NCI-H2196 treated with DMSO at 0.1 percent for 48 hours (cell line): ENCODE measurements around the gene HOXC5.
"Not testable (repeated sequence)": the region's sequence is repeated elsewhere in the genome, so short reads cannot be mapped to it uniquely, and the experiment has no call there.

Source experiments
- DNase-seq: peaks from one replicate; lab custom pipeline; 2025; ENCODE audit not compliant: unreplicated experiment; lab: John Stamatoyannopoulos, UW

The HOXC5 gene

DNA sequence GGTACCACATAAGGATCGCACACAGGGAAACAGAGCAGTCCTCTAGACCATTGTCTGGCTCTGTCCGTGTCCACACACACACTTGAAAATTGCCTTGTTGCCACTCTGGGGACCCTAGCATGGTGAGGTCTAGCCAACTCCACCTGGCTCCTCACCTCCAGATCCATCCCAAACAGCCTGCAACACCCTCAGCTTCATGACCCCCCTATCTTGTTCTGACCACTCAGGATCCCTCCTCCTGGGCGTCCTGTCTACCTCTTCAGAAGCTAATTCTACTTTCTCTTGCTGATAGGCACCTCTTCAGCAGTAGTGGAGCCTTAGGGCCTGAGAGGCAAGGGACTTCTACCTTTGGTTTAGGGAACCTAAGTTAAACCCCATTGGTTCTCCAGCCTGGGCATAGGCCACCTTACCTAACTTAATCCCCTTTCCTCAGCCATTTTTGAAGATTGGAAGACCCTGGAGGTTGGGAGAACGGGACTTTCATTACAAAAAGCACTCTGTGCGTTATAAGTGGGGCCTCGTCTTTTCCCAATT lies 697 bp upstream of the HOXC5 start:
- no peak for DNase-seq

- no peak for DNase-seq
Observed at GRCh38 chr12:54033106-54033979, 493 bp downstream of the HOXC5 start.

DNA sequence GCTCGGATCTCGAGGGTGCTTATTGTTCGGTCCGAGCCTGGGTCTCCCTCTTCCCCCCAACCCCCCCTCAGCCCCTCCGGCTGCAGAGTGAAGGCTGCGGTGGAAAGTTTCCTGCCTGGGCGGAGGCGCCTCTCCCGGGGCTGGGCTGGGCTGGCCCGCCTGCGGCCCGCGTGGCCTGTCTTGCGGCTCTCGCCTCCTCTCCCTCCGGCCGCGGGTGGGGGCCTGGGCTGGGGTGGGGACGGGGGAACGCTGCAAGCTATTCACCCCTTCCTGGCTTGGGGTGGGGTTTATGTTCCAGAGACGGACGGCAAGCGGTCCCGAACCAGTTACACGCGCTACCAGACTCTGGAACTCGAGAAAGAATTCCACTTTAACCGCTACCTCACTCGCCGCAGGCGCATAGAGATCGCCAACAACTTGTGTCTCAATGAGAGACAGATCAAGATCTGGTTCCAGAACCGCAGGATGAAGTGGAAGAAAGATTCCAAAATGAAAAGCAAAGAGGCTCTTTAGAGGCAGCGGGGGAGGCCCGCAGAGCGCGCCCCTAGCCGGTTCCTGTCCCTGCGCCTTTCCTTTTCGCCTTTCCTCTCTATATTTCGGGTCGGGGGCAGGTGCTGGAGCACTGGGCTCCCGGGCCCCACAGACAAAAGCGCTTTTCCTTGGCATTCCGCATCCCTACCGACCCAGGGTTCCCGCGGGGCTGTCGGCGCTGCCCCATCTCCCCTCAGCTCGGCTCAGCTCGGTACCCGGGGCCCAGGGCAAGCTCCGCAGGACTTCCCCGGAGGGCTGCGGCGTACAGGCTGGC lies 1.3 kb downstream of the HOXC5 start:
- DNase-seq: no peak

DNA sequence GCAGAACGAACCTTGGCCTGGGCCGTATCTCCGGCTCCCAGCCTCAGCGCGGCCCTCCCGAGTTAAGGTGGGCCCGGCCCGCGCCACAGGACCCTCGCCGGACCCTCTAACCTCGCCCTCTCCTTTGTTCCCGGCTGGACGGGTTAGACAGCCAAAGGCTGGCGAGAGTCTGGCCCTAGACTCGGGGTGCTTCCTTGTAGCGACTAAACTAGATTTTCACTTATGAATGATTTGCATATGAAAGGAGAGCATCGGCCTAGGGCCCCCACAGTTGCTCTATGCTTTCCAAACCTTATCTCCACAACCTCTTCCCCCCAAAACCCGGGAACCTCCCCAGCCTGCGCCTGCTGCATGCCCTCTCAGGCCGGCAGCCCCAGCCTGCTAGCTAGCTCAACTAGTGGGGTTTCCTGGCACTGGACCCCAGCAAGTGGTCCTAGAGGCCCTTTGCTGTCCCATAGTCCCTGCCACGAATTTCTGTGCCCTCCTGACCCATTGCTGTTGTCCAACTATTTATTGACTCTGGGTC lies 2.0 kb downstream of the HOXC5 start:
- no peak for DNase-seq

GRCh38 chr12:54035568-54036264 lies 2.9 kb downstream of the HOXC5 start:
- no peak for DNase-seq

DNA sequence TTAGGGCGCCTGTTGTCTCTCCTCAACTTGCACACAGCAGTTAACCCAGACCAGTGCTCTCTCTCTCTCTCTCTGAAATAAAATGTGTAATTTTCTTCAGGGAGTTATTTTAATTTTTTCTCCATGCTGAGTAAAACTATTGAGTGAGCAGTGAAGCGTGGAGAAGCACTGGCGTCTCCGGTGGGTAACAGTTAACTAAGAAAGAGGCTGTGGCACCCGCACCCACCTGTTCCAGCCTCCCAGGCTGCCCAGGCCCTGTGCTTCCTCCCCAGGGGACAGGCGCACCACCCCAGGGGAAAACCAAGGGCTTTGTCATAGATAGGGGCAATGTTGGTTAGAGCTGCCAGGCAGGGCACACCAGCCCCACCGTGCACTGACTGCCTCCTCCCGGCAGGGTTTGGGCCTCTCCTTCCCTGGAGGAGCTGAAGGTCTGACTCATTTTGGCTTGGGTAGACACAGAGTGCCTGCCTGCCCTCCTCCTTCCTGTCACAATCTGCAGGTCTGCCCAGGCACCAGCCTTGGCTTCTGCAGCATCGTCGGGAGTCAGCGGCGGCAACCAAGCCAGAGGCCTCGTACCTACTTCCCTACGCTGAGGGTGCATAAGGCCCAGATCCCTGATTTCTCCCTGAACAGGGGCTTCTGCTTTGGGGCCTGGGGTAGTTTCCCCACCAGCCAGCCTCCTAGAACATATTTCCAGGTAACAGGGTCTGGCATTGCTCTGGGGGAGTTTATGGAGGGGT lies 3.9 kb downstream of the HOXC5 start:
- no peak for DNase-seq

DNA sequence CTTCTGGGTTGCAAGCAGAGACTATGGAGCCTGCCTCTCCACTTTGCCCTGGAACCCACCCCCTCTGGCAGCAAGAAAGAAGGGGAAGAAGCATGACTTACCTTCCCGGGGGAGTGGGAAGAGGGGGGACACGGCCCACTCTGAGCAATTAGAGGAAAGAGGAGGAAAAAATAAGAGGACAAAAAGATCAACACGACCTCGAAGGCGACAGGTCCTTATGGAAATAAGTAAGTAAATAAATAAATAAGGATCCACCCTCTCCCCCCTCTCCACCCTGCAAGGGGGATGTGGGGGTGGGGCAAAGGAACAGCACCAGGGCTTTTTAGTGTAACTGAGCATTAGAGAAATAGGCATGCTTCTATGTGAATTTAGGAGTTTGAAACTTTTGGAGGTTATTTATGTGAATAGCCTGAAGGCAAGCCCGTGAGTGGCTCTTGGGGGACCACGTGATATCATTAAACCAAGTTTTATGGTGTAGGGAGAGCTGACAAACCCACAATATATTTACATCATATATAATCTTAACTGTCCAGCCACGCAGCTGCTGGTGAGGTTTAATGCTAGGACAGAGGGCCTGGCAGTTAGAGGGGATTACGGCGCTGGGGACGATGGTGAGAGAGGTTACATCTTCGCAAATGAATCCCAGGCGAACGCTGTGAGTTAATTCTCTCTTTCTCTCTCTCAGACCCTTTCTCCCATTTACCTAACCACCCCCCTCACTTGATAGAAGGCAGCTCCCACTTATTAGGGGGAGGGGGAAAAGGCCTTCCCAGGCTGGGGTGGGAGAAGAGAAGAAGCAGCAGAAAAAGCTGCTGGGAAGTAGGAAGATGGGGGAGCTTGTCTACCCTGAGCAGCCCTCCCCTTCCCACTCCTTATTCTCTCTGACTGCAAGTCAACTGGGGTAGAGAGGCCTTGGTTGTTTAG lies 4.8 kb downstream of the HOXC5 start:
- DNase-seq: no peak

DNA sequence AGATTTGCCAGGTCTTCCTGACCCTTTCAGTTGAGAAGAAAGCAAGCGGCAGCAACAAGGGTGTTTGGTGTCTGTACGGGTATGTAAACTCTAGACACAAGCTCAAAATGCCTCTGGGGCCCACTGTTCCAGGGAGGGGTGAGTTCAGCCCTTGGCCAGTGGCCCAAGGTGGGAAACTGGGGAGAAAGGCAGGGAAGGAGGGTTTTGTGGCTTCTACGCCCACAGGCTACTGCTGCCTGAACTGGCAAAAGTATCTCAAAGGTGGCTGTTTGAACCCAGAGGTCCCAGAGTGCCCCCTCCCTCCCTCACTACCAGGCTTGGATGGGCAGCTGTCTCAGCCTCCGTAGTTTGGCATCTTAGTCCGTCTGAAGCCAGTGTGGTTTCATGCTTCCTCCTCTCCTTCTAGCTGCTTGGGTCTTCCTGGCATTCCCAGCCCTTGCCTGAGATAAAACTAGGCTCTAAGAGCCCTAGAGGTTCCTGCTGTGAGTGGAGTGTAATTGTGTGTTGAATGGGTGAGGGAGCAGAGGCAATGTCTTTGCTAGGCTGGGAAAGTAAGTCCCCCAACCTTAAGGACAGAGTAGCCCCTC lies 5.5 kb downstream of the HOXC5 start:
- DNase-seq: no peak

DNA sequence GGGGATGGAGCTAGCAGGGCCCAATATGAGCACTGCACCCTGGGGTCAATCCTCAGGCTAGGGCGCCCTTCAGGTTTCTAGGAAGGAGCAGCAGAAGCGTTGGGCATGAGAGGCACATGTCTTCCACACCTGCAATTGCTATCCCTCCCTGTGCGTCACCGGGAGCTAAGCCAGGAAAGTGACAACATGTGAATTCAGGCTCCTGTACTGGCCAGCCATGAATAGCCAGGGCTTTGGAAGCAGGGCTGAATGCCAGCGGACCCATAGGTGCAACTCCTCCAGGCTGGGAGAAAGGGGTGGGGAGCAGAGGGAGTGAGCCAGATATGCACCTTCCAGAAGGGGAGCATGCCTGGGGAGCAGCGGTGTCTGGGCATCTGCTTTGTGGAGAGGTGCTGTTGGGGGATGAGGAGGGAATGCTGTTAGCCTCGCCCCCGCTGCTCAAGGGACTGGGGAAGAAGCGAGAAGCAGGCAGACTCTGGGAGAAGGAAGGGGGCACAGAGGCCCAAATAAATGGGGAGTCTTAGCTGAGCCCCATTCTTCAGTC lies 6.1 kb downstream of the HOXC5 start:
- peak; percentile 71 for DNase-seq

GRCh38 chr12:54039417-54040147 lies 6.7 kb downstream of the HOXC5 start:
- no peak for DNase-seq

DNA sequence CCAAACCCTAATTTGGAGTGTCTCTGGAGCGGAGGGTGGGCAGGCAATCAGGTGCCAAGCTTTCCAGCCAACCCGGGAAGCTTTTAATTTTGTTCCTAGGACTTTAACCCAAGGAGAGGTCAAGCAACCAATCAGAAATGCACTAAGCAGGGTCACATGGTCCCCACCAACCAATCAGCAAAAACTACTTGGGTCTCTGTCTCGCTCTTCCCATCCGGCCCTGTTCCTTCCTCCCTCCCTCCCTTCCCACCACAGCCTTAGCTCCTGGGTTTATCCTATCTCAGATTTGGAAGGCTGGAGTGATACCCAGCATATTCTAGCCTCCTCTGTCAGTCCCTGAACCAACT lies 7.3 kb downstream of the HOXC5 start:
- DNase-seq: no peak

- no peak for DNase-seq
Observed at GRCh38 chr12:54040648-54041047, 7.8 kb downstream of the HOXC5 start.

DNA sequence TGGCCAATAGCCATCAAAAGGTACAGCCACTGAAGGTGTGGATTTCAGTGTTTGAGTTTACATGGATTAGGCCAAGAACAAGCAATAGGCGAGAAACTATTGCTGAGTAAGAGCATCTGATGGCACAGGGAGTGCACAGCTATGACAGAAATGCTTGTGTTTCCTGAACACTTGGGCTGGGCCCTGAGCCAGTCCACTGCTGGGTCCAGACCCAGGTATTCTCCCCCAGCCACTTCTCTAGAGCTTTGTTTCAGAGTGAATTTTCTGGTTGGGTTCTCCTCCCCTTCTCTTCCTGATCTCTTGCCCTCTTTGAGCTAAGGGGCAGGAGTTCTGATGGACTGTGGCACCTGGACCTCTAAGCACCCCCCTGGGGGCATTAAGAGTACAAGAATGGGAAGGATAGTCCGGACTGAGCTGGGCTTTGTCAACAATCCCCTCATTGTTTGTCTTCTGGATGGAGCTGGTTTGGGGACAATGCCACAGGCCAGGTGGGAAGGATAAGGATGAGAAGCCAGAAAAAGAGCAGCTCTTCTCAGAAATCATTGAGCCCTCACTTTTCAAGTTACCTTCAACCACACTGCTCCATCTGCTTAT lies 8.3 kb downstream of the HOXC5 start:
- no peak for DNase-seq

- not testable (repeated sequence) for DNase-seq
Observed at GRCh38 chr12:54042033-54042432, 9.2 kb downstream of the HOXC5 start.

- DNase-seq: no peak
Observed at GRCh38 chr12:54042970-54043853, 10.4 kb downstream of the HOXC5 start.

DNA sequence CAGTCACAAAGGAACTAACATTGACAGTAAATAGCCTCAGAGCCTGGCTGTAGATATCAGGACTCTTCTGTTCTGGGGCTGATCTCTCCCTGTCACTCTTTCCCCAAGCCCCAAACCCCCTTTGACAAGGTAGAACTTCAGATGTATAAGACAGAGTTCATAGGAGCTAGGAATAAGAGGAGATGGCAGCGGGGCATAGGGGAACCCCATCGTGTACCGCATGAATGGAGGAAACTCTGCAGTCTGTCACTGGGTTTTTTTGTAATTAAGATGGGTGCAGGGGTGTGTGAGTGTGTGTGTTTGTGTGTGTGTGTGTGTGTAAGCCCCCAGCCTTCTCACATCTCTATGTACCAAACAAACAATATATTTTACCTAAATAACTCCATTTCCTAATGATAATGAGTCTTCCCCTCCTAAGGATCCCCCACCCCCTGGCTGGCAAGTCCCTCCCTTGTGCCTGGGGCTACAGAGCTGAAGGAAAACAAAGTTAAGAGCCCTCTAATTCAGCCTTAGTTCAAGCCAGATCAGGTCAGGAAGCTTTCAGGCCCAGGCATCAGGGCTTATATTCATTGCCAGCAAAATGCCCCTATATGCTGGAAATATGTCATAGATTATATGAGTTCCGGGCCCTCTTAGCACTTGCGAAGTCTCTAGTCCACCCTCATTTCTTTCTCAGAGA lies 11.7 kb downstream of the HOXC5 start:
- DNase-seq: no peak
